Uterus (tissue), 4 donors: ENCODE results near the gene COL24A1. TPM values are rescaled to one million over a fixed set of nuclear protein-coding genes. Genes with fewer than 3 reads are reported as not detected.

ENCODE experiments used
- DNase-seq, 2 donors: peaks; one replicate each; pipeline ENCODE4 v3.0.0-alpha.2; 2019 to 2020
- H3K27ac ChIP-seq, 2 donors: fragments of 200-600 bp; sonication (generic); 1 replicate in 1 of 2; 2 replicates in 1 of 2; pipeline ENCODE4 v1.5.1; 2016 to 2018
- H3K27me3 ChIP-seq, 2 donors: fragments of 200-600 bp; sonication (generic); one replicate each; pipeline ENCODE4 v1.5.1; 2018 to 2019; ENCODE audit warnings: control low read depth in 1 of 2
- H3K36me3 ChIP-seq, 2 donors: fragments of 200-600 bp; sonication (generic); one replicate each; pipeline ENCODE4 v1.5.1; 2019; ENCODE audit warnings: control low read depth in 1 of 2
- H3K4me1 ChIP-seq, 2 donors: fragments of 200-600 bp; sonication (generic); one replicate each; pipeline ENCODE4 v1.5.1; 2018 to 2019; ENCODE audit warnings: control low read depth in 1 of 2
- H3K4me3 ChIP-seq, 2 donors: fragments of 200-600 bp; sonication (generic); 1 replicate in 1 of 2; 2 replicates in 1 of 2; pipeline ENCODE4 v1.5.1; 2018 to 2019; ENCODE audit warnings: mild to moderate bottlenecking in 1 of 2
- H3K9me3 ChIP-seq, 2 donors: fragments of 200-600 bp; sonication (generic); one replicate each; pipeline ENCODE4 v1.5.1; 2019; ENCODE audit warnings: control low read depth in 1 of 2
- CTCF ChIP-seq, 4 experiments: fragments of 200-600 bp in 2 of 4; fragments of 450-650 bp in 2 of 4; sonication (generic) in 2 of 4; IDR thresholded peaks; one replicate each; pipeline ENCODE4 v1.5.1; 2016 to 2019; ENCODE audit warnings: antibody characterized with exemption in 4 of 4, mild to moderate bottlenecking in 2 of 4, moderate library complexity in 1 of 4
- POLR2A ChIP-seq, 2 donors: fragments of 450-650 bp; IDR thresholded peaks; one replicate each; pipeline ENCODE4 v1.6.1; 2016; ENCODE audit warnings: antibody characterized with exemption in 2 of 2, mild to moderate bottlenecking in 1 of 2, moderate library complexity in 1 of 2
- intact Hi-C: fragments of 100-400 bp; cut with DNase I; formaldehyde crosslinking; loops from one replicate; pipeline ENCODE4 v1.15.1; 2023; ENCODE audit warnings: low total_unique reads
- total RNA-seq, 4 donors: library from RNA; depleted of rRNA in 3 of 4; stranded (reverse); fragments of >200 nt in 3 of 4; gene quantifications; one replicate each; pipeline versions ENCODE4 v1.1.0 to v1.2.4, GENCODE V29; 2014 to 2023
- donor health status: DM: yes; HTN: yes; CAD: no.

Gene COL24A1
- total RNA-seq, 4 donors from 2014 or later, result 0.37 to 9.1 TPM; not detected in 2

- no peak for DNase-seq
- TF ChIP-seq CTCF (IDR thresholded peaks at IDR 0.05) (no peak), POLR2A (IDR thresholded peaks at IDR 0.05) (no peak)
- Histone ChIP-seq H3K4me1 (no peaks in the 10 kb centered on the region), H3K9me3 (no peaks in the 10 kb centered on the region), H3K36me3 (no peaks in the 10 kb centered on the region), H3K4me3 (no peak overlapping the region), H3K27me3 (no peaks in the 10 kb centered on the region), H3K27ac (no peak overlapping the region)
- intact Hi-C loops, result no loop called here
Measured at GRCh38 chr1:86149591-86149990, 7.0 kb downstream of the COL24A1 start.

- H3K4me1 ChIP-seq, result no peaks in the 10 kb centered on the region
- no peak overlapping the region for H3K4me3 ChIP-seq
- no peak for TF ChIP-seq POLR2A (IDR thresholded peaks at IDR 0.05)
- TF ChIP-seq CTCF (IDR thresholded peaks at IDR 0.05), result no peak
- no peaks in the 10 kb centered on the region for H3K36me3 ChIP-seq
- H3K27ac ChIP-seq, result no peak overlapping the region
- no peak for DNase-seq
- intact Hi-C loops, result no loop called here
- H3K27me3 ChIP-seq, result no peaks in the 10 kb centered on the region
- no peaks in the 10 kb centered on the region for H3K9me3 ChIP-seq
Measured at GRCh38 chr1:86147755-86148154, 8.8 kb downstream of the COL24A1 start.

GRCh38 chr1:86146566-86146965, 10.0 kb downstream of the COL24A1 start:
- TF ChIP-seq CTCF (IDR thresholded peaks at IDR 0.05), result no peak
- TF ChIP-seq POLR2A (IDR thresholded peaks at IDR 0.05), result no peak
- no peak overlapping the region for H3K27ac ChIP-seq
- no peaks in the 10 kb centered on the region for H3K4me1 ChIP-seq
- H3K36me3 ChIP-seq, result no peaks in the 10 kb centered on the region
- intact Hi-C loops, result no loop called here
- DNase-seq, result no peak
- H3K27me3 ChIP-seq, result no peaks in the 10 kb centered on the region
- no peaks in the 10 kb centered on the region for H3K9me3 ChIP-seq
- no peak overlapping the region for H3K4me3 ChIP-seq

- TF ChIP-seq POLR2A (IDR thresholded peaks at IDR 0.05) (no peak), CTCF (IDR thresholded peaks at IDR 0.05) (no peak)
- Histone ChIP-seq H3K36me3 (no peaks in the 10 kb centered on the region), H3K27ac (no peak overlapping the region), H3K27me3 (no peaks in the 10 kb centered on the region), H3K9me3 (no peaks in the 10 kb centered on the region), H3K4me1 (no peaks in the 10 kb centered on the region), H3K4me3 (no peak overlapping the region)
- no peak for DNase-seq
- intact Hi-C loops, result no loop called here
Measured at GRCh38 chr1:86140281-86140880, 16.2 kb downstream of the COL24A1 start.

GRCh38 chr1:86138746-86139145, 17.8 kb downstream of the COL24A1 start:
- Histone ChIP-seq H3K27me3 (no peaks in the 10 kb centered on the region), H3K4me1 (no peaks in the 10 kb centered on the region), H3K36me3 (no peaks in the 10 kb centered on the region), H3K4me3 (no peak overlapping the region), H3K27ac (no peak overlapping the region), H3K9me3 (no peaks in the 10 kb centered on the region)
- no peak for TF ChIP-seq POLR2A (IDR thresholded peaks at IDR 0.05)
- TF ChIP-seq CTCF (IDR thresholded peaks at IDR 0.05), result no peak
- DNase-seq, result no peak
- intact Hi-C loops, result no loop called here
